Activated CD4-positive, alpha-beta memory T cell treated with anti-CD3 and anti-CD28 coated beads, Interleukin-2, amount 10 ng/mL, durations not matched to agents 7 days and 5 days (primary cell): Measurements from ENCODE around the gene NOL4L. TPM values are rescaled to one million over a fixed set of nuclear protein-coding genes. Genes with fewer than 3 reads are reported as not detected.

Experiments
- CTCF ChIA-PET: fragments of 350-600 bp; sonication (Branson Sonifier 250); formaldehyde crosslinking; loops from one replicate; lab custom pipeline; 2021; ENCODE audit warnings: antibody characterized with exemption, inconsistent platforms; lab: Charles Lee
- POLR2A ChIA-PET: fragments of 350-600 bp; sonication (Branson Sonifier 250); formaldehyde crosslinking; loops from one replicate; lab custom pipeline; 2021; ENCODE audit warnings: antibody characterized with exemption; lab: Charles Lee
- DNase-seq: peaks from one replicate; pipeline ENCODE4 v3.0.0-alpha.2; 2020
- H3K27ac Mint-ChIP-seq: one replicate; pipeline ENCODE4 v1.8.0; 2021; ENCODE audit warnings: mild to moderate bottlenecking, mixed read lengths
- H3K27me3 Mint-ChIP-seq: one replicate; pipeline ENCODE4 v1.8.0; 2021; ENCODE audit warnings: mixed read lengths
- H3K36me3 Mint-ChIP-seq: one replicate; pipeline ENCODE4 v1.8.0; 2021; ENCODE audit warnings: low read depth, mixed read lengths
- H3K4me1 Mint-ChIP-seq: one replicate; pipeline ENCODE4 v1.8.0; 2021; ENCODE audit warnings: mixed read lengths
- H3K4me3 Mint-ChIP-seq: one replicate; pipeline ENCODE4 v1.8.0; 2021; ENCODE audit warnings: mild to moderate bottlenecking, mixed read lengths
- H3K9me3 Mint-ChIP-seq: one replicate; pipeline ENCODE4 v1.8.0; 2021; ENCODE audit warnings: mixed read lengths
- total RNA-seq, 2 experiments: library from RNA; stranded (reverse); gene quantifications; one replicate each; pipeline ENCODE4 v1.2.3, GENCODE V29; 2021

Gene NOL4L
- total RNA-seq, 2 experiments from 2014 or later, result 17.1 to 19.1 TPM

DNA sequence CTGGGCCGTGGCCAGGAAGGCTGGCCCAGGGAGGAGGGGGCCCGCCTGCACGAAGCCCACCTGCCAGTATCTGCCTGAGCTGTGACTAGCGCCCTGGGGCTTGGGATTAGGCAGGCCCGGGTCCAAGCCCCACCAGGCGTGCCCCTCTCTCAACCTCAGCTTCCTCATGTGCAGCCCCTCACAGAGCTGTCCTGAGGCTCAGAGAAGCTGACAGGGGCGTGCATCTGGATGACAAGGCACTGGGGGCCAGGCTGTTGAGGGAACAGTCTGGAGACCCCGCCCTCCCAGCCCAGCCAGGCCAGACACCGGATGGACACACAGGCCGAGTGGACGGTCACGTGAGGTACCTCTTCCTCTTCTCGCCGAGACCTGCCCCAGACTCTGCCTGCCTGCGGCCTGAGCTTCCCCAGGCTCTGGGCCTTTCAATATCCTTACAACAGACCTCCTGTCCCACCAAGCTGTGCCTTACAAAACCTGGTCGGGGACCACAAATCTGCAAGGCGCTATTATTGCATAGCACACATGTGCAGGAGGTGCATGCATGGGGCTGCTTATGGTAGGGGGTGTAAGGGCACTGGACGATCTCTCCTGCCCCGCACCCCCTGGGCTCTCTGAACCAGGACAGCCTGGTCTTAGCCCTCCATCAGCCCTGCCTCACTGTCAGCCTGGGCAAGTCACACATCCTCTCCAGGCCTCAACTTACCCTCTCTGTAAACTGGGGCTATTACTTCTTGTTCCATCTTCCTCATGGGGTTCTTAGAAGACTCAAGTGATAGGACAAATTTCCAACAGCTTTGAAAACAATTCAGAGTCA lies 20.0 kb downstream of the NOL4L start:
- DNase-seq, result no peak
- H3K4me3 Mint-ChIP-seq, result no peak overlapping the region
- no peaks in the 10 kb centered on the region for H3K27me3 Mint-ChIP-seq
- H3K27ac Mint-ChIP-seq, result no peak overlapping the region
- CTCF ChIA-PET, result no interaction called here
- H3K4me1 Mint-ChIP-seq, result no peaks in the 10 kb centered on the region
- H3K36me3 Mint-ChIP-seq, result no peaks in the 10 kb centered on the region
- POLR2A ChIA-PET, result no interaction called here
- no peaks in the 10 kb centered on the region for H3K9me3 Mint-ChIP-seq

DNA sequence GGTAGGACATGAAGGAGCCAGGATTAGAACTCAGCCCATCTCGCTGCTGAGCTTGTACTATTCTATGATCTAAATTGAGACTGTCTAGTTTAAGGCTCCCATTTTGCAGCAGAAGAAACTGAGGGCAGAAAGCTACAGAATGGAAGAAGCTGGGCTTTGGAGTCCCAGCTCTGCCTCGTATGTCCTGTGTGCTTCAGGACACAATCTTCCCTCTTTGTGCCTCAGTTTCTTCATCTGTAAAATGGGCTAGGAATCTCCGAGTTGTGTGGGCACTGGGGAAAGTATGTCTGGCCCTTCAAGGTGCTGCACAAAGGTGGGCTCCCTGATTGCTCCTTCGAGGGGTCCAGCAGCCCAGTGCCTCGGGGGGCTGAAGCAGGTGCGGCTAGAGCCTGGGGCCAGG lies 20.7 kb downstream of the NOL4L start:
- no peak for DNase-seq
- Mint-ChIP-seq H3K36me3 (no peaks in the 10 kb centered on the region), H3K27me3 (no peaks in the 10 kb centered on the region), H3K27ac (no peak overlapping the region), H3K4me3 (no peak overlapping the region), H3K4me1 (no peaks in the 10 kb centered on the region), H3K9me3 (no peaks in the 10 kb centered on the region)
- ChIA-PET CTCF (no interaction called here), POLR2A (no interaction called here)

DNA sequence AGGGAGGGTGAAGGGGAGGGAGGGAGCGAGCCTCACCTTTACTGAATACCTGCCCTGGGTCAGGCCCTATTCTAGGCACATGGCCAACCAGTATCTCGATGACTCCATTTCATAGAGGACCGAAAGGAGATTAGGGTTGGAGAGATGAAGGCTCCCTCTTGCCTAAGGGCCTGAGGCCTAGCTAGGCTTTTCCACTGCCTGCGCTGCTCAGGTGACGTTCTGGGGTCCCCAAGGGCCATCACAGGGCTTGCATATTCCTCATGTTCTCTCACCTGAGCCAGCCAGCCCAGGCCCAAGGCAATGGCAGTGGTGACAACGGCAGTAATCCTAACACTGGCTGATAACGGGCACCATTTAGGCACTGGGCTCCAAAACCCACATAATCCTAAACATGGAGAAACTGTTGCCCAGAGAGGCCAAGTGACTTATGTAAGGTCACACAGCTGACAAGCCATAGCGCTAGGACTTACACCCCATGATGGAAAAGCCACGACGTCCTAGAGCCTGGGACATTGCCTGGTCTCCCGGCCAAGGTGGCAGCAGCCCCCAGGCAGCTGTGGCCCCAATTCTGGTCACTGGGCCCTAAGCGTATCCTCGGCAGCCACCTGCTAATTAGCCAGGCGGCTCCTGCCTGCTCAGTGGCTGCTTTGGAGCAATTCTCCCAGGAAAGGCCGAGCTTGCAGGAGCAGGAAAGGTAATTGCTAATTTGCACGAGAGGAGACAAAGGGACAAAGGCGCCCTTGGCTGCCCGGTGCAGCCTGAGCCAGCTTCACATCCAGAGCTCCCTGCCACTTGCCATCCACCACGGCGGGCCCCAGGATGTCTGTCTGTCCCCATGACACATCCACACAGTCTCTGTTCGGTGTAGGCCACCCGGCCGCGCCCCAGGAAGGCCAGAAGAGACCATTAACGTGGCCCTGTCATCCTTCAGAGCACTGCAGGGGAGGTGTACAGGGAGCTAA lies 21.5 kb downstream of the NOL4L start:
- H3K27ac Mint-ChIP-seq, result no peak overlapping the region
- H3K4me3 Mint-ChIP-seq, result no peak overlapping the region
- H3K9me3 Mint-ChIP-seq, result no peaks in the 10 kb centered on the region
- no peaks in the 10 kb centered on the region for H3K4me1 Mint-ChIP-seq
- ChIA-PET POLR2A (no interaction called here), CTCF (no interaction called here)
- no peak for DNase-seq
- no peaks in the 10 kb centered on the region for H3K27me3 Mint-ChIP-seq
- H3K36me3 Mint-ChIP-seq, result no peaks in the 10 kb centered on the region

DNA sequence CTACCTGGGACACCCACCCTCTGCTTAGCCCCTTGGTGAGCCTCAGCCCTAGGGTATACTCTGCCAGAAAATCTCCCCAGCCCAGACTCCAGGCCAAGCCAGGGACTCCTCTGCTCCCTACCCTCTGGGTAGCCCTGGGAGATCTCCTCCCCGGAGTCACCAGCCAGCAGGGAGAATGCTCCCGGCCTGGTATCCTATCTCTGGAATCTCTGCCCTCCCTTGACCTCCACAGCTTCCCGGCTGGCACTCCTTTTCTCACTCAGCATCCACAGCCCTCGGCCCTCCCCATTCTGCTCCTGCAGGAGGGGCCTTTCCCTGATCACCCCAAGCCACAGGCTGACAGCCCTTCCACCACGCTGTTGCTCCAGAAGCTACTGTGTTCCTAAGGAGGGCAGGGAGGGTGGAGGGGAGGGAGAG lies 22.6 kb downstream of the NOL4L start:
- Mint-ChIP-seq H3K27me3 (no peaks in the 10 kb centered on the region), H3K36me3 (no peaks in the 10 kb centered on the region), H3K4me3 (no peak overlapping the region), H3K9me3 (no peaks in the 10 kb centered on the region), H3K27ac (no peak overlapping the region), H3K4me1 (no peaks in the 10 kb centered on the region)
- ChIA-PET POLR2A (no interaction called here), CTCF (no interaction called here)
- no peak for DNase-seq

DNA sequence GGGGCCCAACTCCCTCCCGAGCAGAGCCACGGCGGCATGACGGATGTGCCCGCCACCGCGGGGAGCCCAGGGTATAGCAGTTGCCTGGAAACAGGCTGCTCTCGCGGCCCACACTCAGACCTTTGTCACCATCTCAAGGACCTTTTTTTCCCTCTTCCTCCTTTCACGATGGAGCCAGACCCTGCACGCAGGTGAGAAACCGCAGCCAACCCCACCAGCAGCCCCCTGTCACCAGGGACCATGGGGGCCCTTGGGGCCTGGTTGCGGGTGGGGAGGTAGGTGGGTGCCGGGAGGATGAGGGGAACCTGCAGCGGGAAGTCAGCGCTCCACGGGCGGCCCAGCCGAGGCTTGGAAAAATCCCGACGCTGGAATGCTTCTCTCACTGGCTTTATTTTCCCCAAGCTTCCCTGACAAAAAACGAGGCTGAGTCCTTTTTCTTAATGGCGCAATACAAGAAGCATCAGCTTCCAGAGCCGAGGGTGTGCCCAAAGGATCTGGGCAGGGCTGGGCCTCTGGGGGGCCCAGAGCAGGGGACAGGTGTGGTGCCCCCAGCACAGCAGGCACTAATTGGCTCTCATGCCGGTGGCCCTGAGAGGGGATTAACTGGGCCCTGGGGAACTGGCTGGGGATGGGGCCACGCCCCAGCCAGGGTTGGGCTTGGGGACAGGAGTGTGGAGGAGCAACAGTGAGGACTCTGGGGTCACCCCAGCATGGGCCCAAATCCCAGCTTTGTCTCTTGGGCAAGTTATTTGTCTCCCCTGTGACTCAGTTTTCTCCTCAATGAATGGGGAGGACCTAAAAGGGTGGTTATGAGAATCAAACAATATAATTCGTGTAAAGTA lies 23.9 kb downstream of the NOL4L start:
- no peaks in the 10 kb centered on the region for H3K36me3 Mint-ChIP-seq
- H3K4me1 Mint-ChIP-seq, result no peaks in the 10 kb centered on the region
- CTCF ChIA-PET, result no interaction called here
- H3K27ac Mint-ChIP-seq, result no peak overlapping the region
- no peak overlapping the region for H3K4me3 Mint-ChIP-seq
- POLR2A ChIA-PET, result interaction anchor here (1.2 kb wide), 1 partner anchor 21 kb away, joined by 3 read pairs; no protein-coding TSS in a partner anchor
- no peaks in the 10 kb centered on the region for H3K9me3 Mint-ChIP-seq
- DNase-seq, result no peak
- H3K27me3 Mint-ChIP-seq, result no peaks in the 10 kb centered on the region

DNA sequence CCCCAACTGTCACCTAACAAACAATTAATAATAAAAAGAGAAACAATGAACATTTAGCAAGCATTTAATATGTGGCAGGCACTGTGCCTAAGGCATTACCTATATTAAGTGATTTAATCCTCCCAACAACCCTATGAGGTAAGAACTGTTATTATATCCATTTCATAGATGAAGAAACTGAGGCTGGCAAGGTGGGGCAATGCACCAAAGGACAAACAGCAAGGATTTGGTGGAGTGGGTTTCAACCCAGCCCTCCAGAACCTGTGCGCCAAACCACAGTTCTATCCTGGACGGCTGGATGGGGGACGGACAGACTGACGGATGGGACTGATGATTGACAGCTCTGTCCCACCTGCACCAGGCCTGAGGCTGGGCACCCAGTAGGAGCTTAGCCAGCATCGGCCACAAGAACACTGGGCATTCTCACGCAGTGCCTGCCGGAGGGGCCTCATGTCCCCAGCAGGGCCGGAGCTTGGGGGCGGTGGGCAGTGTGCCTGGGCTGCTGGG lies 24.6 kb downstream of the NOL4L start:
- ChIA-PET POLR2A (interaction anchor here (1.2 kb wide), 1 partner anchor 21 kb away, joined by 3 read pairs; no protein-coding TSS in a partner anchor), CTCF (no interaction called here)
- no peaks in the 10 kb centered on the region for H3K36me3 Mint-ChIP-seq
- DNase-seq, result no peak
- no peak overlapping the region for H3K27ac Mint-ChIP-seq
- no peaks in the 10 kb centered on the region for H3K4me1 Mint-ChIP-seq
- no peaks in the 10 kb centered on the region for H3K27me3 Mint-ChIP-seq
- H3K4me3 Mint-ChIP-seq, result no peak overlapping the region
- H3K9me3 Mint-ChIP-seq, result no peaks in the 10 kb centered on the region

DNA sequence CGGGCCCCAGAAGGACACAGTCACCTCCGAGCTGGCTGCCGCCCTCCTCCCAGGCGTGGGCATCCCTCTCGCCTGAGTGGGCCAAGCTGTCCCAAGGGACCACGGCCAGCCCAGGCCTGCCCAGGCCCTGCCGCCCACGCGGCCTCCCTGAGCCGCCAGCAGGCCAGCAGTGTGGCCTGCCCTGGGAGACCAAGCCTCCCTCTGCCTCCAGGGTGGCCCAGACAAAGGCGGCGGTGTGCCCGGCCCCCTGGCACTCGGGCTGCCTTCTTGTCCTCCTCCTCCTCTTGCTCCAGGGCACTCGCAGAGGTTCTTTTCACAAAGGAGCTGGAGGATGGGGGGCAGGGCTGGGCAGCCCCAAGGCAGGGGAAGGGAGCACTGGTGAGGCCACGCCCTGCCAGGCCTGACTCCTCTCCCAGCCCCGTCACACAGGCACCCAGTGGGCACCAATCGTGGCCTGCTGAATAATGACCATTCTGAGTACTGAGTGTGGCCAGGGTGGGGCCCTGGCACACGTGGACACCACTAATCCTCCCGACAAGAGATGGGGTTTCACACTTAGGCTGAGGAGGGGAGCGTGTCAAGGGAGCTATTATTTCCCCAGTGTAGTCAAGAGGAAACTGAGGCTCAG lies 25.3 kb downstream of the NOL4L start:
- DNase-seq, result no peak
- CTCF ChIA-PET, result no interaction called here
- H3K27me3 Mint-ChIP-seq, result no peaks in the 10 kb centered on the region
- no peak overlapping the region for H3K4me3 Mint-ChIP-seq
- POLR2A ChIA-PET, result no interaction called here
- no peak overlapping the region for H3K27ac Mint-ChIP-seq
- H3K9me3 Mint-ChIP-seq, result no peaks in the 10 kb centered on the region
- H3K4me1 Mint-ChIP-seq, result peaks cover 2% of the 10 kb centered on the region
- H3K36me3 Mint-ChIP-seq, result no peaks in the 10 kb centered on the region

DNA sequence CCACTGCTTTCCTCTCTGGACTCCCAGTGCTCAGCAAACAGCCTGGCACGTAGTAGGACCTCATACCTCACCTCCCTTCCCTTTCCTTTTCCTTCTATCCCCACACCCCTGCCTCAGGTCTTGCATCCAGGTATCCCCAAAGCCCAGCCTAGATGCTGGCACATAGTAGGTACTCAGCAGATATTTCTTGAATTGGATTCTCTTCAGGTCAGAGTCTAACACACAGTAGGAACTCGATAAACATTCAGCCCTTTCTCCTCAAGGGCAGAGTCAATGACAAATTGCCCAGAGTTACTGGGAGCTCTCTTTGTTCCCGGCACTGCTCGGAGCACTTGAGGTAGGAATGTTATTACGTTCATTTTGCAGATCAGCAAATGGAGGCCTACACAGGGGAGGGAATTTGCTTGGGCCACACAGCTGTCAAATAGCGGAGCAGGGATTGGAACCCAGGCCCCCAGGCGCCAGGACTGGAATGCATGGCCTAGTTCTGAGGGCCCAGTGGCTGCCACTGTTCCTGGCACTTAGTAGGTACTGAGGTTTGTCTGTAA lies 25.9 kb downstream of the NOL4L start:
- Mint-ChIP-seq H3K27ac (no peak overlapping the region), H3K4me1 (peaks cover 6% of the 10 kb centered on the region), H3K9me3 (no peaks in the 10 kb centered on the region), H3K27me3 (no peaks in the 10 kb centered on the region), H3K36me3 (no peaks in the 10 kb centered on the region), H3K4me3 (no peak overlapping the region)
- DNase-seq, result no peak
- ChIA-PET CTCF (no interaction called here), POLR2A (no interaction called here)

DNA sequence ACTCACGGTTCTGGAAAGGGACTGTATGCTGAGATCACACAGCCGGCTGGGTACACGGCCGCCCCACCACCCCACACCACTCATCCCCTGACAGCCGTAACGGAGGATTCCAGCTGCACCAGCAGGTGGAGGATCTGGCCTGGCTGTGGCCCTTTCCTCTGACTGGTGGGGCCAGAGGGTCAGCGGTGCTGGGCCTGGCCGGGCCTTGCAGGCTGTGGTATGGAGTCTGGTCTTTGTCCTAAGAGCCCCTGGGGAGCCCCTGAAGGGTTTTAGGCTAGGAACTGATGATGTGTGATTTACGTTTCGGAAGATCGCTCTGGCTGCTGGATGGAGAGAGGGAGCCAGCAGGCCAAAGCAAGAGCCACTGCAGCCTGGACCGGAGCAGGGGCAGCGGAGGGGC lies 26.6 kb downstream of the NOL4L start:
- CTCF ChIA-PET, result interaction anchor here (0.6 to 1.4 kb wide), 3 partner anchors 19 to 73 kb away, joined by 3 to 5 read pairs (median 4); no protein-coding TSS in a partner anchor
- no peak overlapping the region for H3K4me3 Mint-ChIP-seq
- POLR2A ChIA-PET, result no interaction called here
- H3K27ac Mint-ChIP-seq, result no peak overlapping the region
- DNase-seq, result no peak
- H3K36me3 Mint-ChIP-seq, result no peaks in the 10 kb centered on the region
- H3K27me3 Mint-ChIP-seq, result no peaks in the 10 kb centered on the region
- H3K9me3 Mint-ChIP-seq, result no peaks in the 10 kb centered on the region
- H3K4me1 Mint-ChIP-seq, result peaks cover 11% of the 10 kb centered on the region

DNA sequence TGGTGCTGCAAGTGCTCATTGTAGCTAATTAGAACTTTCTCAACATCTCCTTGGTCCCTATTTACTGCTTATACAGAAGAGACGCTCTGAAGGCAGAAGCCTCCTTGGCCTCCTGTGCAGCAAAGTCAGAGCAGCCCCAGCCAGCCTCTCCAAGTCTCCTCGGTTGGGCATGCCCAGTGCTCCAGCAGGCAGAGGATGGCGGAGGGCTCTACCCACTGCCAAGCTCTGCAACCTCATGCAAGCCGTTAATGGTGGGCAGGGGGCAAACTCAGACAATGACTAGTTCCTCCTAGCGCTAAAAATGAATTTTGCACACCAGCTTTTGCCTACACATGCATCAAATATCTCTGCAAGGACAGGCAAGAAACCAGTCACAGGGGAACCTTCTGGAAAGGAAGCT lies 27.8 kb downstream of the NOL4L start:
- H3K27ac Mint-ChIP-seq, result no peak overlapping the region
- no peaks in the 10 kb centered on the region for H3K9me3 Mint-ChIP-seq
- POLR2A ChIA-PET, result interaction anchor here (1.3 to 1.7 kb wide), 2 partner anchors 18 to 21 kb away, joined by 4 to 7 read pairs; no protein-coding TSS in a partner anchor
- no peaks in the 10 kb centered on the region for H3K27me3 Mint-ChIP-seq
- CTCF ChIA-PET, result interaction anchor here (1.4 kb wide), 1 partner anchor 18 kb away, joined by 5 read pairs; no protein-coding TSS in a partner anchor
- H3K4me1 Mint-ChIP-seq, result peaks cover 15% of the 10 kb centered on the region
- no peak for DNase-seq
- no peaks in the 10 kb centered on the region for H3K36me3 Mint-ChIP-seq
- no peak overlapping the region for H3K4me3 Mint-ChIP-seq

DNA sequence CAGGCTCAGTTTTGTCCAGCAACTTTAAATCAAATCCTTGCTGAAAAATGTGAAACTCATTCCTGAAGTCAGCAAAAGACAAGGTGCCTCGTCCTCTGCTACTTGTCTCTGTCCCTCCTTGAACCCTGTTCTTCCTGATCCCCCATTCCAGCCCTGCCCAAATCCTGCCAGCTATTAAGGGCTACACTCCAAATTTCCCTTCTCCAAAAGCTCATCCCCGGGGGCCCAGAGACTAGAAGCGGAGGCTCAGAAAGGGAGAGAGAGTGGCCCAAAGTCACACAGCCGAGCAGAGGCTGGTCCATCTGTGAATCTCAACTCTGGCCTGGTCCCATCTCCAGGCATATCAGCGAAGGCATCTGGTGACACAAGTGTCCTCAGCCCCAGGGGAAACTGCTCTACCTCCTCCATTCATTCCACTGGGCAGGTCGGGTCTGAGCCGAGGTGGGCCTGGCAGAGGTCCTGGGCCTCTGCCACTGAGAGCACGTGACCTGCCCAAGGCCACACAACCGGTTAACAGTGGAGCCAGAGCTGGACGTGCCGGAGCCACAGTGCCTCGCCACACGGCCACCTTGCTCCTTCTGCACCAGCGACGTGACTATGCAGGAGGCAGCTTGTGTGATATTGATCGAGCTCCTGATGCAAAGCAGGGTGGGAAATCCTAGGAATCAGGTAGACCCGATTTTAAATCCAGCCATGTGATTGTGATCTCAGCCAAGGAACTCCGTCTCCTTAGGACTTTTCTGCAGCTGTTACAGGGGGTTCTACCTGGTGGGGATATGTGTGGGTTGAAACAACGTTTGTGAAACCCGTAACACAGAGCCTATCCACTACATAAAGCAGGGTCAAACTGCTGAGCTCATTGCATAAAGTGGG lies 28.6 kb downstream of the NOL4L start:
- CTCF ChIA-PET, result interaction anchor here (1.6 kb wide), 1 partner anchor 96 kb away, joined by 3 read pairs; no protein-coding TSS in a partner anchor
- DNase-seq, result no peak
- POLR2A ChIA-PET, result interaction anchor here (1.3 to 1.7 kb wide), 2 partner anchors 17 to 21 kb away, joined by 4 to 7 read pairs; no protein-coding TSS in a partner anchor
- Mint-ChIP-seq H3K4me3 (no peak overlapping the region), H3K27me3 (no peaks in the 10 kb centered on the region), H3K9me3 (no peaks in the 10 kb centered on the region), H3K4me1 (peaks cover 15% of the 10 kb centered on the region), H3K27ac (no peak overlapping the region), H3K36me3 (no peaks in the 10 kb centered on the region)
